Kasumi-1 (cell line): Measurements from ENCODE around the gene CHD9NB.

Source experiments
- DNase-seq, 2 experiments: peaks; one replicate each; lab custom pipeline; 2025; lab: John Stamatoyannopoulos, UW

CHD9NB gene

GRCh38 chr16:53031323-53031942, 21.3 kb downstream of the CHD9NB start:
- DNase-seq, result no peak

GRCh38 chr16:53029971-53030370, 22.7 kb downstream of the CHD9NB start:
- DNase-seq, result no peak

- DNase-seq, result no peak
Measured at GRCh38 chr16:53024045-53024444, 28.7 kb downstream of the CHD9NB start.

GRCh38 chr16:53022374-53022773, 30.3 kb downstream of the CHD9NB start:
- DNase-seq, result peak; percentile 66 to 85

- DNase-seq, result no peak
Measured at GRCh38 chr16:53018834-53019416, 33.8 kb downstream of the CHD9NB start.

GRCh38 chr16:53014287-53014686, 38.4 kb downstream of the CHD9NB start:
- DNase-seq, result no peak

- no peak for DNase-seq
Measured at GRCh38 chr16:53007095-53007494, 45.6 kb downstream of the CHD9NB start.

- DNase-seq, result no peak
Measured at GRCh38 chr16:52997922-52998321, 54.8 kb downstream of the CHD9NB start.

- no peak for DNase-seq
Measured at GRCh38 chr16:52994942-52995341, 57.8 kb downstream of the CHD9NB start.

GRCh38 chr16:52993179-52993578, 59.5 kb downstream of the CHD9NB start:
- no peak for DNase-seq

- no peak for DNase-seq
Measured at GRCh38 chr16:52991572-52991971, 61.1 kb downstream of the CHD9NB start.
